Neural progenitor cell (in vitro differentiated cells): ENCODE results near the gene SOX21.

Experiments used
- EZH2 ChIP-seq: fragments of 200-600 bp; sonication (generic); IDR thresholded peaks from 2 replicates; pipeline ENCODE4 v1.6.1; 2017; ENCODE audit warnings: antibody characterized with exemption, mild to moderate bottlenecking, moderate library complexity
- EZH2phosphoT487 ChIP-seq: fragments of 200-600 bp; sonication (generic); IDR thresholded peaks from 2 replicates; pipeline ENCODE4 v1.6.1; 2017; ENCODE audit warnings: antibody characterized with exemption
- TF ChIP-seq, protein P1 (sequence below): fragments of 200-600 bp; sonication (generic); IDR thresholded peaks from 2 replicates; pipeline ENCODE4 v1.5.1; 2017; ENCODE audit warnings: antibody characterized with exemption, mild to moderate bottlenecking

GRCh38 chr13:94707400-94708021, 4.8 kb downstream of the SOX21 start:
- TF ChIP-seq EZH2phosphoT487, result no peak
- TF ChIP-seq, protein P1, sequence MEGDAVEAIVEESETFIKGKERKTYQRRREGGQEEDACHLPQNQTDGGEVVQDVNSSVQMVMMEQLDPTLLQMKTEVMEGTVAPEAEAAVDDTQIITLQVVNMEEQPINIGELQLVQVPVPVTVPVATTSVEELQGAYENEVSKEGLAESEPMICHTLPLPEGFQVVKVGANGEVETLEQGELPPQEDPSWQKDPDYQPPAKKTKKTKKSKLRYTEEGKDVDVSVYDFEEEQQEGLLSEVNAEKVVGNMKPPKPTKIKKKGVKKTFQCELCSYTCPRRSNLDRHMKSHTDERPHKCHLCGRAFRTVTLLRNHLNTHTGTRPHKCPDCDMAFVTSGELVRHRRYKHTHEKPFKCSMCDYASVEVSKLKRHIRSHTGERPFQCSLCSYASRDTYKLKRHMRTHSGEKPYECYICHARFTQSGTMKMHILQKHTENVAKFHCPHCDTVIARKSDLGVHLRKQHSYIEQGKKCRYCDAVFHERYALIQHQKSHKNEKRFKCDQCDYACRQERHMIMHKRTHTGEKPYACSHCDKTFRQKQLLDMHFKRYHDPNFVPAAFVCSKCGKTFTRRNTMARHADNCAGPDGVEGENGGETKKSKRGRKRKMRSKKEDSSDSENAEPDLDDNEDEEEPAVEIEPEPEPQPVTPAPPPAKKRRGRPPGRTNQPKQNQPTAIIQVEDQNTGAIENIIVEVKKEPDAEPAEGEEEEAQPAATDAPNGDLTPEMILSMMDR, result no peak
- no peak for TF ChIP-seq EZH2
